WTC11 (cell line): Measurements from ENCODE around the gene RAD21L1. TPM values are rescaled to one million over a fixed set of nuclear protein-coding genes. Genes with fewer than 3 reads are reported as not detected.

Experiments used
- ATAC-seq: fragments of 200-7000 bp; cut with Tn5 transposase; 2 replicates; pipeline ENCODE4 v1.10.0; 2021; ENCODE audit warnings: mild to moderate bottlenecking, moderate library complexity
- CTCF ChIA-PET: fragments of 300-600 bp; sonication (Branson Sonifier 250); formaldehyde crosslinking; loops from one replicate; lab custom pipeline; 2021; ENCODE audit warnings: antibody characterized with exemption; lab: Charles Lee
- POLR2A ChIA-PET: fragments of 350-600 bp; sonication (Branson Sonifier 250); formaldehyde crosslinking; loops from one replicate; lab custom pipeline; 2021; ENCODE audit warnings: antibody characterized with exemption; lab: Charles Lee
- DNase-seq: peaks from one replicate; pipeline ENCODE4 v3.0.0; 2021; ENCODE audit warnings: low spot score
- H3K27ac Mint-ChIP-seq: 2 replicates; pipeline ENCODE4 v1.8.0; 2021; ENCODE audit warnings: mixed read lengths
- H3K27me3 Mint-ChIP-seq: 2 replicates; pipeline ENCODE4 v1.8.0; 2021; ENCODE audit warnings: low read depth, mild to moderate bottlenecking, moderate library complexity, mixed read lengths
- H3K36me3 Mint-ChIP-seq: 2 replicates; pipeline ENCODE4 v1.8.0; 2021; ENCODE audit warnings: mixed read lengths
- H3K4me1 Mint-ChIP-seq: 2 replicates; pipeline ENCODE4 v1.8.0; 2022; ENCODE audit warnings: mixed read lengths
- H3K4me3 Mint-ChIP-seq: 2 replicates; pipeline ENCODE4 v1.8.0; 2021; ENCODE audit warnings: mild to moderate bottlenecking, moderate library complexity, mixed read lengths
- H3K9me3 Mint-ChIP-seq: 2 replicates; pipeline ENCODE4 v1.8.0; 2021; ENCODE audit warnings: mixed read lengths
- AFF4 ChIP-seq: sonication (generic); formaldehyde crosslinking; IDR thresholded peaks from 2 replicates; pipeline ENCODE4 v1.8.1; 2023; ENCODE audit warnings: mild to moderate bottlenecking, missing genetic modification reagents, borderline replicate concordance
- ARID4B ChIP-seq: sonication (generic); formaldehyde crosslinking; IDR thresholded peaks from 2 replicates; pipeline ENCODE4 v1.8.0; 2023; ENCODE audit warnings: missing genetic modification reagents, mild to moderate bottlenecking, borderline replicate concordance
- CDX4 ChIP-seq: fragments of 250-450 bp; sonication (Bioruptor Pico); IDR thresholded peaks from 2 replicates; pipeline ENCODE4 v1.9.0; 2021; ENCODE audit warnings: moderate library complexity, mild to moderate bottlenecking, inconsistent platforms, borderline replicate concordance
- CREM ChIP-seq: sonication (generic); formaldehyde crosslinking; IDR thresholded peaks from 2 replicates; pipeline ENCODE4 v1.8.1; 2022; ENCODE audit warnings: mild to moderate bottlenecking, missing genetic modification reagents, moderate library complexity
- FOXP1 ChIP-seq: sonication (generic); formaldehyde crosslinking; IDR thresholded peaks from 2 replicates; pipeline ENCODE4 v1.8.0; 2022; ENCODE audit warnings: missing genetic modification reagents, mild to moderate bottlenecking, moderate library complexity, borderline replicate concordance
- GABPB1 ChIP-seq: sonication (generic); formaldehyde crosslinking; IDR thresholded peaks from 2 replicates; pipeline ENCODE4 v1.8.1; 2023; ENCODE audit warnings: mild to moderate bottlenecking, missing genetic modification reagents
- HMGXB4 ChIP-seq: sonication (generic); formaldehyde crosslinking; IDR thresholded peaks from 2 replicates; pipeline ENCODE4 v1.8.1; 2023; ENCODE audit warnings: mild to moderate bottlenecking, moderate library complexity, missing genetic modification reagents
- NR3C1 ChIP-seq: sonication (generic); formaldehyde crosslinking; conservative IDR thresholded peaks from 2 replicates; pipeline ENCODE4 v1.8.1; 2023; ENCODE audit warnings: low read depth, mild to moderate bottlenecking, missing genetic modification reagents
- RELA ChIP-seq: sonication (generic); formaldehyde crosslinking; IDR thresholded peaks from 2 replicates; pipeline ENCODE4 v1.8.1; 2022; ENCODE audit warnings: missing genetic modification reagents, mild to moderate bottlenecking, borderline replicate concordance
- SP1 ChIP-seq: sonication (generic); formaldehyde crosslinking; conservative IDR thresholded peaks from 2 replicates; pipeline ENCODE4 v1.8.1; 2022; ENCODE audit warnings: missing genetic modification reagents
- STAT6 ChIP-seq: sonication (generic); formaldehyde crosslinking; conservative IDR thresholded peaks from 2 replicates; pipeline ENCODE4 v1.8.1; 2023; ENCODE audit warnings: mild to moderate bottlenecking, low read depth, missing genetic modification reagents, moderate library complexity
- TCF7 ChIP-seq: sonication (generic); formaldehyde crosslinking; IDR thresholded peaks from 2 replicates; pipeline ENCODE4 v1.8.0; 2022; ENCODE audit warnings: mild to moderate bottlenecking, low read depth, missing genetic modification reagents, moderate library complexity
- USF1 ChIP-seq: sonication (generic); formaldehyde crosslinking; IDR thresholded peaks from 2 replicates; pipeline ENCODE4 v1.8.0; 2022; ENCODE audit warnings: mild to moderate bottlenecking, missing genetic modification reagents
- ZNF423 ChIP-seq: fragments of 250-450 bp; sonication (Bioruptor Pico); IDR thresholded peaks from 2 replicates; pipeline ENCODE4 v2.1.2; 2022; ENCODE audit warnings: mild to moderate bottlenecking, moderate library complexity
- ZNF512 ChIP-seq: sonication (generic); formaldehyde crosslinking; IDR thresholded peaks from 2 replicates; pipeline ENCODE4 v1.8.1; 2022; ENCODE audit warnings: missing genetic modification reagents, borderline replicate concordance
- total RNA-seq: library from RNA; stranded (reverse); gene quantifications from 3 replicates; pipeline ENCODE4 v1.2.3, GENCODE V29; 2021

The RAD21L1 gene
- total RNA-seq, 1 experiment from 2014 or later, result 0.77 TPM

GRCh38 chr20:1266167-1266973 is 40.5 kb downstream of the RAD21L1 start, which contains the start of gene SNPH:
Gene SNPH, plus strand, starts transcription at chr20:1266294. Its CDS starts 29,946 bp downstream, at chr20:1296240.
- ChIA-PET CTCF (interaction anchor here (1.0 to 2.2 kb wide), 7 partner anchors 34 to 237 kb away, joined by 3 to 9 read pairs (median 5); partner anchors contain the start of gene RAD21L1), POLR2A (interaction anchor here (1.3 to 1.6 kb wide), 2 partner anchors 40 to 200 kb away, joined by 4 to 6 read pairs; partner anchors contain the start of genes NSFL1C and RAD21L1)
- DNase-seq (peak; percentile 67), ATAC-seq (peak; percentile 79)
- Mint-ChIP-seq H3K36me3 (no peaks in the 10 kb centered on the region), H3K4me3 (peak within 1 kb of the TSS; percentile 80), H3K27me3 (peaks cover 26% of the 10 kb centered on the region), H3K27ac (0 out of 2 replicates have a peak within 1 kb of the TSS, but pooled peaks have one; percentile 48), H3K9me3 (no peaks in the 10 kb centered on the region), H3K4me1 (peaks cover 21% of the 10 kb centered on the region)
- TF ChIP-seq HMGXB4 (CRISPR knock-in tag) (peak; percentile 37; the same call in 1 of the 2 replicates), AFF4 (CRISPR knock-in tag) (no peak), SP1 (CRISPR knock-in tag) (0 out of 2 replicates have a peak, but pooled peaks have one; percentile 6), ZNF423 (CRISPR knock-in tag) (peak; percentile 51; the same call in 1 of the 2 replicates), ZNF512 (CRISPR knock-in tag) (no peak), ARID4B (0 out of 2 replicates have a peak, but pooled peaks have one; percentile 2), GABPB1 (CRISPR knock-in tag) (no peak), CREM (CRISPR knock-in tag) (0 out of 2 replicates have a peak, but pooled peaks have one; percentile 23)

GRCh38 chr20:1267161-1267560 is 41.3 kb downstream of the RAD21L1 start:
- CTCF ChIA-PET, result interaction anchor here (1.1 to 2.2 kb wide), 6 partner anchors 34 to 237 kb away, joined by 4 to 9 read pairs (median 7); partner anchors contain the start of gene RAD21L1
- TF ChIP-seq FOXP1 (no peak), STAT6 (no peak), CDX4 (CRISPR knock-in tag) (no peak), USF1 (CRISPR knock-in tag) (peak; percentile 34; the same call in 1 of the 2 replicates), TCF7 (CRISPR knock-in tag) (no peak), NR3C1 (no peak), RELA (CRISPR knock-in tag) (no peak)

More at GRCh38 chr20:1267161-1267560, 41.3 kb downstream of the RAD21L1 start:
- POLR2A ChIA-PET, result interaction anchor here (1.3 to 1.6 kb wide), 2 partner anchors 41 to 199 kb away, joined by 4 to 6 read pairs; partner anchors contain the start of genes NSFL1C and RAD21L1
- H3K4me1 Mint-ChIP-seq, result peaks cover 21% of the 10 kb centered on the region
- H3K27ac Mint-ChIP-seq, result no peak overlapping the region
- no peaks in the 10 kb centered on the region for H3K36me3 Mint-ChIP-seq
- DNase-seq (peak; percentile 25), ATAC-seq (peak; percentile 5)
- H3K4me3 Mint-ChIP-seq, result peak overlapping the region; percentile 80
- no peaks in the 10 kb centered on the region for H3K9me3 Mint-ChIP-seq
- H3K27me3 Mint-ChIP-seq, result peaks cover 22% of the 10 kb centered on the region
